Measurements from ENCODE around the gene BCL2.
"Not testable (repeated sequence)": the region's sequence is repeated elsewhere in the genome, so short reads cannot be mapped to it uniquely, and the experiment has no call there.

BCL2 gene

GRCh38 chr18:63319383-63320122, at the start of gene BCL2:
TSS of gene BCL2 (minus strand) at chr18:63319769.
- no peak for DNase-seq (ENCODE audit: low read depth)

GRCh38 chr18:63368611-63369010, 49.0 kb upstream of the BCL2 start:
- no peak for DNase-seq (ENCODE audit: low read depth)

- DNase-seq (ENCODE audit: low read depth), result peak; percentile 70
Measured at GRCh38 chr18:63367053-63367953, 47.7 kb upstream of the BCL2 start, which contains the start of gene KDSR. TSS of gene KDSR (minus strand) at chr18:63367206. CDS start at chr18:63367118, 88 bp downstream.

- DNase-seq (ENCODE audit: low read depth), result peak; percentile 64
Measured at GRCh38 chr18:63366213-63367052, 46.9 kb upstream of the BCL2 start.

- peak; percentile 1 for DNase-seq (ENCODE audit: low read depth)
Measured at GRCh38 chr18:63365876-63366212, 46.3 kb upstream of the BCL2 start.

- no peak for DNase-seq (ENCODE audit: low read depth)
Measured at GRCh38 chr18:63363951-63364350, 44.4 kb upstream of the BCL2 start.

GRCh38 chr18:63363420-63363819, 43.9 kb upstream of the BCL2 start:
- not testable (repeated sequence) for DNase-seq (ENCODE audit: low read depth)

GRCh38 chr18:63356272-63356896, 36.8 kb upstream of the BCL2 start:
- no peak for DNase-seq (ENCODE audit: low read depth)

- DNase-seq (ENCODE audit: low read depth), result no peak
Measured at GRCh38 chr18:63350230-63350629, 30.7 kb upstream of the BCL2 start.

- no peak for DNase-seq (ENCODE audit: low read depth)
Measured at GRCh38 chr18:63348508-63349136, 29.1 kb upstream of the BCL2 start.

GRCh38 chr18:63346480-63347183, 27.1 kb upstream of the BCL2 start:
- no peak for DNase-seq (ENCODE audit: low read depth)

- DNase-seq (ENCODE audit: low read depth), result no peak
Measured at GRCh38 chr18:63346031-63346430, 26.5 kb upstream of the BCL2 start.

GRCh38 chr18:63344918-63345317, 25.3 kb upstream of the BCL2 start:
- DNase-seq (ENCODE audit: low read depth), result no peak

- DNase-seq (ENCODE audit: low read depth), result no peak
Measured at GRCh38 chr18:63344263-63344662, 24.7 kb upstream of the BCL2 start.

GRCh38 chr18:63342206-63342605, 22.6 kb upstream of the BCL2 start:
- DNase-seq (ENCODE audit: low read depth), result no peak

GRCh38 chr18:63339920-63340484, 20.4 kb upstream of the BCL2 start:
- no peak for DNase-seq (ENCODE audit: low read depth)

- no peak for DNase-seq (ENCODE audit: low read depth)
Measured at GRCh38 chr18:63336366-63337099, 17.0 kb upstream of the BCL2 start.

- DNase-seq (ENCODE audit: low read depth), result no peak
Measured at GRCh38 chr18:63331105-63331504, 11.5 kb upstream of the BCL2 start.

GRCh38 chr18:63329431-63330145, 10.0 kb upstream of the BCL2 start:
- DNase-seq (ENCODE audit: low read depth), result no peak

Measured in activated T-cell treated with anti-CD3 and anti-CD28 coated beads for 24 hours (primary cell).